Fibroblast of pulmonary artery (primary cell): ENCODE measurements around the gene OCRL.

Experiments
- DNase-seq: peaks from one replicate; pipeline ENCODE4 v3.0.0-alpha.2; 2010; ENCODE audit warnings: low read depth
- H3K4me3 ChIP-seq: replicated peaks from 2 replicates; pipeline ENCODE4 v1.5.1; 2011; ENCODE audit warnings: low read depth, mild to moderate bottlenecking, control low read depth, low read length, moderate library complexity
- TF ChIP-seq, protein P1 (sequence below): IDR thresholded peaks from 2 replicates; pipeline ENCODE4 v1.5.1; 2011; ENCODE audit warnings: mild to moderate bottlenecking, control low read depth, low read length, inconsistent platforms; ENCODE audit errors: missing control alignments

Gene OCRL

DNA sequence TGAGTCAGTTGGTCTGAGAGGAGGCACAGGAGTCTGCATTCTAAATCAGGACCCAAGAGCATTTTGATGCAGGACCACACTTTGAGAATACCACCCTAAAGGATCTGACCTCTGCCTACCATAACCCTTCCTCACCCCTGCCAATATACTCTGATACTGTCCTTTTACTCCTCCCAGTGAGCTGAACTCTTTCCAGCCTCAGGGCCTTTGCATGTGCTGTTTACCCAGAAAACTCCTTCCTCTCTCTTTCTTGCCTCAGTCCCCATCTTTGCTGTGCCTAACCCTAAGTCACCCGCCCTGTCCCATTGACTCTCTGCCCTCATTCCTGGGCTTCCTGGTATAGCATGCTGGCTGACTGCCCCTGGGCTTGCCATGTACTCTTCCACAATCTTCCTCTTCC, 54.7 kb downstream of the OCRL start:
- DNase-seq: no peak
- no peak overlapping the region for H3K4me3 ChIP-seq
- TF ChIP-seq, protein P1, sequence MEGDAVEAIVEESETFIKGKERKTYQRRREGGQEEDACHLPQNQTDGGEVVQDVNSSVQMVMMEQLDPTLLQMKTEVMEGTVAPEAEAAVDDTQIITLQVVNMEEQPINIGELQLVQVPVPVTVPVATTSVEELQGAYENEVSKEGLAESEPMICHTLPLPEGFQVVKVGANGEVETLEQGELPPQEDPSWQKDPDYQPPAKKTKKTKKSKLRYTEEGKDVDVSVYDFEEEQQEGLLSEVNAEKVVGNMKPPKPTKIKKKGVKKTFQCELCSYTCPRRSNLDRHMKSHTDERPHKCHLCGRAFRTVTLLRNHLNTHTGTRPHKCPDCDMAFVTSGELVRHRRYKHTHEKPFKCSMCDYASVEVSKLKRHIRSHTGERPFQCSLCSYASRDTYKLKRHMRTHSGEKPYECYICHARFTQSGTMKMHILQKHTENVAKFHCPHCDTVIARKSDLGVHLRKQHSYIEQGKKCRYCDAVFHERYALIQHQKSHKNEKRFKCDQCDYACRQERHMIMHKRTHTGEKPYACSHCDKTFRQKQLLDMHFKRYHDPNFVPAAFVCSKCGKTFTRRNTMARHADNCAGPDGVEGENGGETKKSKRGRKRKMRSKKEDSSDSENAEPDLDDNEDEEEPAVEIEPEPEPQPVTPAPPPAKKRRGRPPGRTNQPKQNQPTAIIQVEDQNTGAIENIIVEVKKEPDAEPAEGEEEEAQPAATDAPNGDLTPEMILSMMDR: no peak

- no peak overlapping the region for H3K4me3 ChIP-seq
- TF ChIP-seq, protein P1: no peak
- DNase-seq: no peak
Observed at GRCh38 chrX:129596077-129596476, 56.0 kb downstream of the OCRL start.

DNA sequence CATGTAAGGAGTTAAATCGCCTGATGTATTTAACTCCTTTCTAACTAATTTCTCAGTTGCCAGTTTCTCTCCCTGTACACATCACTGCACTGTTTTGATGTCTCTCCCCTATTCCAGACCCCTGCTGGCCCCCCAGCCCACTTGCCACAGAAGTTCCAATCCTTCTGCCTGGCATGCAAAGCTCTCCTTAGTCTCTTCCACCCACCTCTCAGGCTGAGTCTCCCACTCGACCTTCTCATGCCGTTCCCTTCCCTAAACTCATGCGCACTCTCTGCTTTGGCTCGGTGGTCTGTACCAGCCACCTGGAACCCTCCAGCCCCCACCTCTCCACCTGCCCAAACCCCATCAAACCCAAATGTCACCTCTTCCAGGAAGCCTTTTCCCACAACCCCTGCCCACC, 57.8 kb downstream of the OCRL start:
- H3K4me3 ChIP-seq: no peak overlapping the region
- no peak for DNase-seq
- TF ChIP-seq, protein P1: no peak

DNA sequence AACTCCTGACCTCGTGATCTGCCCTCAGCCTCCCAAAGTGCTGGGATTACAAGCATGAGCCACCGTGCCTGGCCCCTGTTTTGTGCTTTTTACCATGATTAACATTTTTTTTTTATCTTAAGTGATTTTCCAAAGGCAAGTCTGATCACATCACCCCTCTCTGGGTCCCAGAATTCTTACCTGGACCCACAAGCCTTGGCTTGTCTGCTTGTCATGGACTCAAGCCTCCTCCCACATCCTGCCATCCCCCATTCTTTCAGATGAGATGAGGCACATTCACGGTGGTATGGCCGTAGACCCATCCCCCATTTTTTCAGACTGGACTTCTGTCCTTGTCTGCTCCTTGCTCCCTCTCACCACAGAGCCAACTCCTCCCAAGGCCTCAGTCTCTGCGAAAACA, 59.4 kb downstream of the OCRL start:
- no peak for DNase-seq
- TF ChIP-seq, protein P1: no peak
- no peak overlapping the region for H3K4me3 ChIP-seq

DNA sequence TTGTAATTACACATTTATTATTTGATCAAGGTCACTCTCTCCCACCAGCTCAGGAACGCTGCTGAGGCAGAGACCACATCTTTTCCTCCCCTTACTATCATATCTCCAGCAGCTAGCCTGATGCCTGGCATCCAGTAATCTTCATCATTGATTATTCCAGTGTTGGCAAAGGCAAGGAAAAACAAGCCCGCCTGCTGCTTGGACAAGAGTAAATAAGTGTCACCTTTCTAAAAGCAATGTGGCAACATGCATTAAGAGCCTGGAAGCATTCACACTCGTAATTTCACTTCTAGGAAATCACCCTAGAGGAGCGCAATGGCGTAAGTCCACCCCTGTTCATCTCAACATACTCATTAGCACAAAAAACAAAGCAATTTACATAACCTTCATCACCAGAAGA, 59.9 kb downstream of the OCRL start:
- no peak for DNase-seq
- TF ChIP-seq, protein P1: no peak
- H3K4me3 ChIP-seq: no peak overlapping the region

DNA sequence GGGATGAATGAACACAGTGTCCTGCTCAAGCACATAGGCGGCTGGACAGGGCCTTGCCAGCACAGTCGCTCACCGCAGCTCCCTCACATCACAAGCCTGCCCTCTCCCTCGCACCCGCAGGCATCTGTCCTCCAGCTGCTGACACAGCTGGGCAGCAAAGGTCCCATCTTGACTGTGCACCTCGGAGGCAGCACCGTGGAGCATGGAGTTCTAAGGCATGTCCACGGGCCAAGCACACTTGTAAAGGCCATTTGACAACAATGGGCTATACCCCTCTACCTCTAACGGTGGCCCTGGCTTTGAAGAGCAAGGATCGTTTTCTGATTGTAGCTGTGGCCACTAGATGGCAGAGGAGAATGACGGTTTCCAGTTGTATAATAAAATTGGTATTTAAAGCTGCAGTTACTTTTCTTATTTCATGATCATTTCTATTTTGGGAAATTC, 60.9 kb downstream of the OCRL start:
- DNase-seq: peak; percentile 33
- TF ChIP-seq, protein P1: peak; percentile 61
- H3K4me3 ChIP-seq: no peak overlapping the region

- DNase-seq: peak; percentile 61
- no peak overlapping the region for H3K4me3 ChIP-seq
- TF ChIP-seq, protein P1: peak; percentile 61
Observed at GRCh38 chrX:129606918-129607317, 66.9 kb downstream of the OCRL start.
